H1 (cell line): Measurements from ENCODE around the gene LFNG. TPM values are rescaled to one million over a fixed set of nuclear protein-coding genes. Genes with fewer than 3 reads are reported as not detected.
A peak's percentile ranks its signal among the peaks of the same experiment; 100 is the strongest.

Experiments used
- ATF3 ChIP-seq: IDR thresholded peaks from 2 replicates; pipeline ENCODE4 v1.6.1; 2011; ENCODE audit warnings: low read depth, mild to moderate bottlenecking, low read length; ENCODE audit not compliant: insufficient read depth
- BACH1 ChIP-seq: IDR thresholded peaks from 2 replicates; pipeline ENCODE4 v1.6.1; 2012; ENCODE audit warnings: low read length, improper control_type of control experiment
- CHD2 ChIP-seq: IDR thresholded peaks from 2 replicates; pipeline ENCODE4 v1.6.1; 2012; ENCODE audit warnings: low read length, improper control_type of control experiment
- CHD7 ChIP-seq: fragments of 300-600 bp; sonication (generic); IDR thresholded peaks from 2 replicates; pipeline ENCODE4 v1.7.1; 2012; ENCODE audit warnings: low read length, moderate library complexity, mild to moderate bottlenecking, inconsistent platforms; ENCODE audit not compliant: insufficient replicate concordance
- JUND ChIP-seq: IDR thresholded peaks from 2 replicates; pipeline ENCODE4 v1.6.1; 2011; ENCODE audit warnings: mild to moderate bottlenecking, improper control_type of control experiment, low read length
- RFX5 ChIP-seq: IDR thresholded peaks from 2 replicates; pipeline ENCODE4 v1.6.1; 2011; ENCODE audit warnings: low read depth, low read length, improper control_type of control experiment, borderline replicate concordance
- ZNF274 ChIP-seq: IDR thresholded peaks from 2 replicates; pipeline ENCODE4 v1.7.0; 2012; ENCODE audit warnings: low read length, borderline replicate concordance; ENCODE audit errors: extremely low read depth
- polyA plus RNA-seq, 7 experiments: library from polyadenylated mRNA; depleted of rRNA in 3 of 7; stranded (reverse) in 5 of 7; unstranded in 2 of 7; fragments of >200 nt in 5 of 7; fragments of 200-250 nt in 2 of 7; gene quantifications; 1 replicate in 5 of 7; 2 replicates in 1 of 7; 4 replicates in 1 of 7; pipeline versions ENCODE4 v1.2.1 to v1.2.3, GENCODE V29; 2011 to 2013; ENCODE audit warnings: missing spikeins in 2 of 7, mixed read lengths in 2 of 7
- total RNA-seq: library from RNA; stranded (reverse); fragmentation: NEBNext Ultra II Directional; extraction: Animal tissue kit (Norgen Biotek cat#: 25700); gene quantifications from 2 replicates; pipeline ENCODE4 v1.2.1, GENCODE V29; 2021

The LFNG gene
- total and polyA plus RNA-seq, 2 of the 8 experiments (the other 6 are each of a cell fraction or from before 2014, with no cell fraction given) = 31.6 to 35.6 TPM

GRCh38 chr7:2555121-2556052 is 35.8 kb downstream of the LFNG start, which contains the start of gene BRAT1 (continued):
- TF ChIP-seq CHD7 (no peak), ZNF274 (no peak), JUND (peak; percentile 96), ATF3 (no peak), BACH1 (0 out of 2 replicates have a peak, but pooled peaks have one; percentile 52), CHD2 (no peak), RFX5 (no peak)
